ENCODE results near the gene MALL. TPM values are rescaled to one million over a fixed set of nuclear protein-coding genes. Genes with fewer than 3 reads are reported as not detected.
"Not testable (repeated sequence)": the region's sequence is repeated elsewhere in the genome, so short reads cannot be mapped to it uniquely, and the experiment has no call there.

Gene MALL
- total RNA-seq, 1 donor from 2014 or later: not detected

DNA sequence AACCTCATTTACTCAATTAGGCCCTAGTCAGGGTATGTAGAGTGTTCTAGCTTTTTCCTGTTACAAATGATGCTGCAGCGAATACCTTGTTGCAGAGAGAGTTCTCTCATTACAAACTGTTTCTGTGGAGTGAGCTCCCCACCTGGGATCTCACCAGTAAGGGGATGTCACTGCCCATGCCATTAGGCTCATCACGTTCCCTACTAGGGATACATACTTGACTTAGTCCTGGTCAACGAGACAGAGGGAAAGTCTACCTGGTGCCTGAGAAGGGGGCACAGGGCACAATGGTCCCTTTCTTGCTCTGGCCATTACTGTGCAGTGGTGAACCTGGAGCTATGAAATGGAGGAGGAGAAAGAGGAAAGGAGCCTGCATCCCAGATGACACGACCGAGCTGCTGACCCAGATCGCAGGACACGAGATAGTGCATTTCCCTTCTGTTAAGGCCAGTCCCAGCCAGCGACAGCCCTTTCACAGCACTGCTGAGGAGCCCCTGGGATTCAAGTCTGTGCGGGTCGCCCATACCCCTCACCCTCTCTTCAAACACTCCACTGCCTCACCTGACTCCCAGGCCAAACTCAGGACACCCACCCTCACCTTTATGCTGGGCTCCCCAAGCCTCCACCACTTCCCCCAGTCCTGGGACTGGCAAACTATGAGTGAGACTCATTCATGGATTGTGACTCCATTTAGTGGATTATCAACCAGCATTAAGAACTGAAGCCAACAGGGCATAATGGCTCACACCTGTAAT is 16.0 kb downstream of the MALL start:
- intact Hi-C loops (cut with micrococcal nuclease): no loop called here

DNA sequence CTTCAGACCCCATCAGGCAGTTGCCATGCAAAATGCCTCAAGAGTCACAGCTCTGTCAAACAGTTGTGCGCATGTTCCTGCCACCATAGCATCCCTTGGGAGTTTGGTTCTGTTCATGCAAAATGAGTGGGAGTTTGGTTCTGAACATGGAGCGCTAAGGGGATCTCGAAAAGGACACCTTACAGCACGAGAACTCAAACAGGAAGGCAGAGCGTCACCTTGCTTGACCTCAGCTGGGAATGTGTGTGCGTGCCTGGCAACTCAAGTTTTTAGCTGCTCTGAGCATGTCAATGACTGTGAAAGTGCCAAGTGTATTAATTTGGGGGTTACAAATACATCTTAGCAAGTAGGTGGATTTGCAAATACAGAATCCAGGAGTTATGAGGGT is 16.6 kb downstream of the MALL start:
- intact Hi-C loops (cut with micrococcal nuclease): no loop called here

DNA sequence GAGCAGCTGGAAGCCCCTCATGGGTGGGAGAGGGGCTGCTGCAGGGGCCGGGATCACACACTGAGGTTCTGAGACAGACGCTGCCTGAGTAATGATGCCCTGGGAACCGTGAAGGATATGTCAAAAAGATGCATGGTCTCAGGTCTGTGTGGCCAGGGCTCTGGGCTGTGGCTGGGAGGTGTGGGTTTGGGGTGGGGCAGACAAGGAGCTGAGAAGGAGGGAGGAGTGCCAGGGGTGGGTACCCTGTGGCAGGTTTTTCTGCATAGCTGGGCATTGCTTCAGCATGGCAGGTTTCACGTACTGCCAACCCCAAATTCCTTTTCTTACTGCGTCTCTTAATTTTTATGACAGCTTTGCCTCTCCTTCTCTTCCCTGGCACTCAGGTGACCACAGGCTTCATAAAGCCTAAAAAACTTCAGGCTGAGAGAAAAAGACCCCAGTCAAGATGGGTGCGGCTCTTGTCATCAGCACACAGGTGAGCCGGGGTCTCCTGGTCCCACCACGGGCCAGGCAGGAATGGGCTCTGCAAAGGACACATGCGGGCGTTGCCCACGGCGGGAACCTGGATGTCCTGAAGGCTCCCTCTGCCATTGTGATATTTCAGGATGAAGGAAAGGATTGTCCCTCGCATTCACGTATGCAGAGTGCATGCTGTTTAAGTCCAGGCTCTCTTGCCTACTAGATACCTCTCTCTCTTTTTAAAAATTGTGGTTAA is 18.0 kb downstream of the MALL start:
- intact Hi-C loops (cut with micrococcal nuclease): no loop called here

DNA sequence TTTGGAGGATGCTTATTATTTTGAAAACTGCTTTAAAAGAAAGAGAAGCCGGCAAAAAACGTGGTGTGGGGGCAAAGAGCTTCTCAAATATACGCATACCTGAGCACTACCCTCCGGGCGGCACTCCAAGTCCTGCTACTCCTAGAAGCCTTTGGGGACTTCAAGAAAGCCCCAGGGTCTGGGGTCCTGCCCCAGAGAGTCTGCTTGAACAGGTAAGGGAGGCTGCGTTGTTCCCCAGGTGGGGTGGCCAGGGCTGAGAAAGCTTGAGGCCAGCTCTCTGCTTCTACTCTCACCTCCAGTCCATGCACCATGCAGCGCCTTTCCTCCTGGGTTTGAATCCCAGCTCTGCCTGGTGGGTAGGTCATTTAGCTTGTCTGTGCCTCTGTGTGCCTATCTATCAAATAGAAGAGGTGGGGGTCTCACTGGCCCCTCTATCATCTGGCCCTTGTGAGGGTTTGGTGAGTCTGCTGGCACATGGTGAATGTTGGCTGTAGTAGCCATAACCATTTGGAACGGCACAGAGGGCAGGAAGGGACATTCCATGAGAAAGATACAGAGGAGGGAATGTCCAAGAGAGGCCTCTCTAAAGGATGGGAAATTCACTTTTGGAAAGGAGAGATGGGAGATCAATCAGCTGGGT is 19.5 kb downstream of the MALL start:
- intact Hi-C loops (cut with micrococcal nuclease): no loop called here

DNA sequence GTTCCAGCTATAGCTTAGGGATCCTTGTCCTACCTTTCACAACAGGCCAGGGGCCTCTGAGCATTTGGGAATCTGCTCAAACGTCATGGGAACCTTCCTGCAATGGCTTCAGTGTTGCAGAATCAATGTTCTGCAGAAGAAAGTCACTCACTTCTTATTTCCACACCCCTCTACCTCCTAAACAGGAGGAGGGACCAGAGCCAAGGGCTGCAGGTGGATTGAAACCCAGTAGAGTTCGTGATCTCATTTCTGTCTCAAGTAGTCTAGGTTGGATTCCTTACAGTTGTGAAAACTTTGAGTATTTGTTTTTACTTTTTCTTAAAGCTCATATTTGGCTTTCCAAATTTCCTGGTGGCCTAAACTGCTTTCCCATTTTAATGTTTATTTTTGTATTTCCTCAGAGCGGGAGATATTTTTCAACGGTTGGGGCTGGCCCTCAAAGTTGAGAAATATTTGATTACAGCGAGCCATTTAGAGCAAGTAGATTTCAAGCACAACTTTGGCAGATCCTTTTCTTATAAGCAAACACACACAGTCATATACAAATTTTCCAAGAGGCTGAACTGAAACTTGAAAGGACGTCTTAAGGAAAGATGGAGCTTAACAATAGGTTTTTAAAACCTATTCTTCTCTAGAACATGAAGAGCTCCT is 20.6 kb downstream of the MALL start:
- intact Hi-C loops (cut with micrococcal nuclease): not testable (repeated sequence)

DNA sequence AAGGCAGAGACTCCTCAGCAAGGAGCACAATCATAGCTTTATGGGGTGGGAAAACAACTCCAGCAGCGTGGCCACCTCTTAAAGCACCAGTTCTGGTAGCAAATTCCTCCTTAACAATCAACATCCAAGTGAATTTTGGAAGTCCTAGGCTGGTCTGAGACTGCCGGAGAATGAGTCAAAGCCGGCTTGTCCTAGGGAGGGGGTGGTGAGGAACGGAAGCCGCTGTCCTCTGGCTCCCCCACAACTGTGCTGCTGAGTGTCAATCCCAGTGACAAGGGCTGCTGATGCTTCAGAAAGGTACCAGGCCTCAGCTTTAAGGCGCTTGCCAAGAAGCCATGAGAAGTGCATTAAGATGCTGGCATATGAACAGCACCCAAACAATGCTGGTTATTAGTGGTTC is 21.7 kb downstream of the MALL start:
- intact Hi-C loops (cut with micrococcal nuclease): not testable (repeated sequence)

DNA sequence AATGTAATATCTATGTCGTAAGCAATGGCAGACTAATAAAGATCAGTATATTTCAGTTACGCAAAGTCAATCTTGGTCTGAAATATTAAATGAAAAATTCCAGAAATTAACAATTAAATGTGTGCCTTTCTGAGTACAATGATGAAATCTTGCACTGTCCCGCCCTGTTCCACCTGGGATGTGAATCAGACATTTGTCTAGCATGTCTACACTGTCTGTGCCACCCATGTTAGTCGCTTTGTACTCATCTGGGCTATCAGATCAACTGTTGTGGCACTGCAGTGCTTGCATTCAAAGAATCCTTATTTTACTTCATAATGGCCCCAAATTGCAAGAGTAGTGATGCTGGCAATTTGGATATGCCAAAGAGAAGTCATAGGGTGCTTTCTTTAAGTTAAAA is 25.5 kb downstream of the MALL start:
- intact Hi-C loops (cut with micrococcal nuclease): not testable (repeated sequence)

DNA sequence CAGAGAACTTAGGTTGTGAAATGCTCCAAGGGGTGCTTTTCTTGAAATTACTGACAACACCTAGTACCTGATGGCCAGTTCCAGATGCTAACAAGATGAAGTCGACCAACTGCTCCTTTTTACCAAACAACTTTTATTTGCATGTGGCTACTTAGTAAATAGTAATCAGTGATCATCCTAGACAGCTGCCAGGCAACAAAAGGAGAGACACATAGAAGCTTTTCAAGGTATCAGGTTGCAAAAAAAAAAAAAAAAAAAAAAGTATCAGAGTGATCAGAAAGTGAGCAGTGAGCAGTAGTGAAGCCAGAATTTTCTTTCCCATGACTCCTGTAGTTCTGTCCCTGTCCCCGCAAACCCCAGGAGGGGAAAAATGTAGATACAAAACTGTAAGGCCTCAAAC is 31.9 kb downstream of the MALL start:
- intact Hi-C loops (cut with micrococcal nuclease): not testable (repeated sequence)

DNA sequence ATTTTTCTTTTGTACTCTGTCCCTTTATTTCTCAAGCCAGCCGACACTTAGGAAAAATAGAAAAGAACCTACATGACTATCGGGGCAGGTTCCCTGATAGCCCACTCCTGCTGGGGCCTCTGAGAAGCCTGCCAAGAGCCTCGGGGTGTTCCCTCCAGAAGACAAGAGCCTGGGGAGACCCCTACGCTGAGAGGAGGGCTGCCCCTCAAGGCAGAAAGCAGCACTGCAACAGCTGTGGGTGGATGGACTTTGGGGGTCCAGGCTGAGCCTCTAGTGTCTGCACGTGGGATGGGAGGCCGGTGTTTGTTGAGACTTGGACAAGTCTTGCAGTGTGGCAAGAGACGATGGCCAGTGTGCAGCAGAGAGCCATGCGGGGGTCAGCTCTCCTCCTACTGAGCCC is 32.5 kb downstream of the MALL start:
- intact Hi-C loops (cut with micrococcal nuclease): not testable (repeated sequence)

DNA sequence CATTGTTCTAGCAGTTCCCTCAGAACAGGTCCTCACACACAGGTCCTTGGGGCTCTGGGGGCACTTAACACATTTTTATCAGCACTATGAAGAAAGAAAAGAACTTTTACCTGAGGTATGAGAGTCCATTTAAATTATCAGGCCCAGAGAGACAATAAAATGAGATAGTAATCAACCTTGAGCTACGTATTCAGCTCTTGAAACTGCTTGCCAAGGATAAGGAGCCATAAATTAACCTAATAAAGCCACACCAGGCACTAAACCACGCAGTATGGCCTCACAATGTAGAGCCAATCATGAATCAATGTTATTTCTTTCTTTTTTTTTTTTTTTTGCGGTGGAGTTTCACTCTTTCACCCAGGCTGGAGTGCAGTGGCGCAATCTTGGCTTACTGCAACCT is 37.5 kb downstream of the MALL start:
- intact Hi-C loops (cut with micrococcal nuclease): not testable (repeated sequence)

DNA sequence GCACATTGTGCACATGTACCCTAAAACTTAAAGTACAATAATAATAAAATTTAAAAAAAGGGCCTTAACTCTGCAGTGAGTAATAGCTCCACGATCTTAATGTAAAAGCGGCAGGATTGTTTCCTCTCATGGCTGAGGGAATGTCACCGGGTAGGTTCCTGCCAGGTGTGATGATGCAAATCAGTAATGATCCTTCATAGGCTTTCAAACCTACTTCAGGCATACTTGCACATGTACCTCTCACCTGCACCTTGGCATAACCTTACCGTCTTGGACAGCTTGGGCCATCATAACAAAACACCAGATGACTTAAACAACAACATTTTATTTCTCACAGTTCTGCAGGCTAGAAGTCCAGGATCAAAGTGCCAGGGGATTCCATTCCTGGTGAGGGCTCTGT is 39.7 kb downstream of the MALL start:
- intact Hi-C loops (cut with micrococcal nuclease): not testable (repeated sequence)

DNA sequence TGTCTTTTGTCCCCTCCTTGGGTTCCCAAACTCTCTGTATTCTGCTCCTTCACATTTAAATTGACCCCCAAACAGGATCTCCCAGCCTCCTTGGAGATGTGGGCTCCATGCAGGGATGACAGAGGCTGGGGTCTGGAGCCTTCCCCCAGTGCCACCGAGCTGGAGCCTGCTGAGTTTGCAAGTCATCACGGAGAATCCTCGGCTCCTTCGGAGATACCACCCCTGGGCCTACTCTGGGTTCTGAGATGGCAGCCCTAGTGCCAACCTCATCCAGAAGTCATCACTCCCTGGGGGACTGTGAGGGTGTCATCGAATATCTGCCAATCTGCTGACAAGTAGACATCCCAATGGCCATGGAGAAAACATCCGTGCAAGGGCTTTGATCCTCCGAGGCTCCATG is 45.8 kb downstream of the MALL start:
- intact Hi-C loops (cut with micrococcal nuclease): not testable (repeated sequence)

DNA sequence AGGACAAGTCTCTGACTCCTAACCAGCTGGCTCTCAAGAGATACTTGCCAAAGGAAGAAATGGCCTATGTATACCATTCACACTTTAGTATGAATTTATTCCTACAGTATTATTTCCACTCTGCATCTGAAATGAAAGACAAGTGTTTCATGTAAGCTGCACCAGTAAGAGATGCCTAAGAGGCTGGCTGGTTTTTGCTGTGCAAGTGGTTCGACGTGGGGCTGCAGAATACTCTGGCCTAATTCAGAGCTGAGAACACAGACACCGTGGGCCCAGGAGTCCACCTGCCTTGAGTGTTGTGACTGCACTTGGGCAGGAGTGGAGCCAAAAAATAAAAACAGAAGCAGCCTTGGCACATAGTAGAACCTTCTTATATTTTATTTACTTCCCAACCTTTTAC is 47.5 kb downstream of the MALL start:
- intact Hi-C loops (cut with micrococcal nuclease): not testable (repeated sequence)

DNA sequence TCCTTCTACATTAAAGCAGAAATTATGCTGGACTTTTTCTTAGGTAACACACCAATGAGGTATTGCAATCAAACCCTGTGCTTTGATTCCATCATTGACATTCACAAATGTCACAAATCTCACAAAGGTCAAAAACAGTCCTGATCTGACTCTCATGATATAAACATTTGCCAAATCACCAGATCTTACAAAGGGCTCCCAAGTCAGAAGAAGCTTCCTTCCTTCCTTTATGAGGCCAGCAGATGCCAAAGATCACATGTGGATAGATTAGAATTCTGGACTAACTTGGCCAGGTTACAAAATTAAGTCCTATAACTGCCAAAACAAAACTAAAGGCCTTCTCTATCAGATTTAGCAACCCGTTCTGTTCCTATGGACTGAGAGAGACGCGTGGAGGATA is 53.3 kb downstream of the MALL start:
- intact Hi-C loops (cut with micrococcal nuclease): not testable (repeated sequence)

DNA sequence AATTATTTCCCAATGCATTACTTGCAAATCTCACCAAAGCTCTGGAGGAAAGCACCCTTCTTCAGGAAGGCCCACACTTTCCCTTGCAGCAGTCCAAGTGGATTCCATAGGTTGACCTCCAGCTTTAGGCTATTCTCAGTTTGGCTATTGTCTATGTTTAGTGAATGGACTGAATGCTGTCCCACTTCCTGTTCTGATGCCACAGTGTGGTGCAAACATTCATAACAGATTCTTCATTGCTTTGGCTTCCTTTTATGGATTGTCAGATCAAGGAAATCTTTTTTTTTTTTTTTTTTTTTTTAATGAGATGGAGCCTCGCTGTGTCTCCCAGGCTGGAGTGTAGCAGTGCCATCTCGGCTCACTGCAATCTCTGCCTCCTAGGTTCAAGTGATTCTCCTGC is 55.1 kb downstream of the MALL start:
- intact Hi-C loops (cut with micrococcal nuclease): not testable (repeated sequence)

DNA sequence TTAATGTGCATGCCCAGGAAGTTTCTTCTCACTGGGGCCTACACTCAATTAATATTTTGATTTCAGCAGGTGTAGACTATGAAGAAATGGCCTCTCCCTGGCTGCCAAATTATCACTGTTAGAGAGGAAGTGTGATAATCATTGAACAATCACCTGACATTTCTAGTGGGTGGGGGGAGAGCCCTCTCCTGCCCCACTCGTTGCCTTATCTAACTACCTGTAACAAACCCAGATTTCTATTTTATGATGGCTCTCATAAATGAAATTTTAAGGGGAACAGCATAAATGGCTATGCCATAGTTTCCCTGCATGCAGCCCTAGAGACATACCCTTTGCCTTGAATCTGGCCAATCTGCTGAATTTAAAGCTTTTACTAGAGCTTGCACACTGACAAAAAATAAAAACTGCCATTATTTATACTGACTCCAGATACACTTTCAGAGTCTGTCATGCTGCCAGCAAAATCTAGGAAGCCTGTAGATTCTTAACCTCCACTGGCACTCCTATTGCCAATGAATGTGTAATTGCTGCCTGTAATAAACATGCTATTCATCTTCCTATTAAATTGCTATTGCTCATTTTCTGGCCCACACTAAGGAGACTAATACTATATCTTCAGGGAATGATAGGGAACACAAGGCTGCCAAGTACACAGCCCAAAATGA is 55.8 kb downstream of the MALL start:
- intact Hi-C loops (cut with micrococcal nuclease): not testable (repeated sequence)

DNA sequence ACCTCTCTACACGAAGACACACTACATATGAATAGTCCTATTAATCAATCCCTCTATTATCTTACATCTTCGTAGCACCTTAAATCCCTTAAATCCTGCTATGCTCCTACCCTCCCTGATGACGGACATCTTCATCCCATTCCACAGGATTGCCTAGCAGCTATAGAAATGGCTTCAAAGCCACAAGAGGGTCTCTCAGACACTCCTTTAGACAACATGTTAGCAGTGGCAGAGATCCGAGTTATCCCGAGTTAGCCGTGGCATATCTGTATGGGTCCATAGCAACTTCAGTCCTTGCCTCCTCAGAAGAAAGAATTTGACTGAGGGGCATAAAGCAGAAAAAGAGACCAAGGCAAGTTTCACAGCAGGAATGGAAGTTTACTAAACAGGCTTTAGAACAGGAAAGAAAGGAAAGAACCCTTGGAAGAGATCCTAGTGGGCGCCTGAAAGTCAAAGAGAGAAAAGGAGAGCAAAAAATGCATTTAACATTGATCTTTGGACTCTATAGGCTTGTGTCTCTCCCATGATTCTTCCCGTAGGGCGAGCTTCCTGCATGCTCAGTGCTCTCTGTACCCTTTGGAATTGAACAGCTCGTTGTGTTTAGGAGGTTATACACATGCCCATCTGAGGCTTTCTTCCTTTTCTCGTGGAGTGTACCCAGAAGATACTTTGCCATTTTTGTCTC is 56.5 kb downstream of the MALL start:
- intact Hi-C loops (cut with micrococcal nuclease): not testable (repeated sequence)

DNA sequence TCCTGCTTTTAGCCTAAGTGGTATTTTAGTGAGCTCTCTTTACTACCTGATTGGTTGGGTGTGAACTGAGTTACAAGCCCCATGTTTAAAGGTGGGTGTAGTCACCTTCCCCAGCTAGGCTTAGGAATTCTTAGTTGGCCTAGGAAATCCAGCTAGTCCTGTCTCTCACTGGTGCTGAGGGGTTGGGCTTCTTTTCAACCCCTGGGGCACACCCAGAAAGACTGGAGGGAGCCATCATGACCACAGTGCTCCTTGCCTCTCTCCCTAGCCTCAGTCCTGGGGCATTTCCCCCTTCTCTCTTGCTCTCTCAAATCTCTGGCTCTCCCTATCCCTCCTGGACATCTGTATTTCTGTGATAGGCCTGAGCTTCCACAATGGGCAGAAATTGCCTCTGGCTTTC is 57.6 kb downstream of the MALL start:
- intact Hi-C loops (cut with micrococcal nuclease): not testable (repeated sequence)

DNA sequence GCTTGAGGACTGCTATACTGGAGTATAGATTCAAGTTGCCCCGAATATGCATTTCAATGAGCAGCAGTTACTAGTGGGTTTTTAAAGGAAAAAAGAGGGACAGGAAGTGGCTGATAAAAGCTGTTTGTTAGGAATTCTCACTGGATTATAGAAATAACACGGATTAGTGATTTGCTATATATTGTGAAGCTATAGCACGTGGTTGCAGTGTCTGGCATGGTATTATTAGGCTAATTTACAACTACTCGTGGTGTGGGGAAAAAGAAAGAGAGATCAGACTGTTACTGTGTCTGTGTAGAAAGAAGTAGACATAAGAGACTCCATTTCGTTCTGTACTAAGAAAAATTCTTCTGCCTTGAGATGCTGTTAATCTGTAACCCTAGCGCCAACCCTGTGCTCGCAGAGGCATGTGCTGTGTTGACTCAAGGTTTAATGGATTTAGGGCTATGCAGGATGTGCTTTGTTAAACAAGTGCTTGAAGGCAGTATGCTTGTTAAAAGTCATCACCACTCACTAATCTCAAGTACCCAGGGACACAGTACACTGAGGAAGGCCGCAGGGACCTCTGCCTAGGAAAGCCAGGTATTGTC is 59.7 kb downstream of the MALL start:
- intact Hi-C loops (cut with micrococcal nuclease): not testable (repeated sequence)
